ENCODE results near the gene FAAP100.

FAAP100 gene

GRCh38 chr17:81509972-81510784 lies 42.0 kb downstream of the FAAP100 start:
- FAIRE-seq: no peak

GRCh38 chr17:81509207-81509971 lies 42.8 kb downstream of the FAAP100 start:
- no peak for FAIRE-seq

- FAIRE-seq: no peak
These were observed 43.4 kb downstream of the FAAP100 start for GRCh38 chr17:81508639-81509206.

GRCh38 chr17:81503619-81504018 lies 48.5 kb downstream of the FAAP100 start:
- no peak for FAIRE-seq

GRCh38 chr17:81502471-81503017 lies 49.6 kb downstream of the FAAP100 start:
- FAIRE-seq: no peak

GRCh38 chr17:81500047-81500446 lies 52.1 kb downstream of the FAAP100 start:
- no peak for FAIRE-seq

GRCh38 chr17:81499601-81499970 lies 52.6 kb downstream of the FAAP100 start:
- FAIRE-seq: no peak

GRCh38 chr17:81498953-81499600 lies 53.1 kb downstream of the FAAP100 start:
- FAIRE-seq: no peak

- FAIRE-seq: no peak
These were observed 57.4 kb downstream of the FAAP100 start for GRCh38 chr17:81494626-81495377.

GRCh38 chr17:81493198-81494038 lies 58.7 kb downstream of the FAAP100 start:
- FAIRE-seq: no peak

- no peak for FAIRE-seq
These were observed 59.4 kb downstream of the FAAP100 start for GRCh38 chr17:81492706-81493105.

GRCh38 chr17:81492202-81492601 lies 60.0 kb downstream of the FAAP100 start:
- FAIRE-seq: no peak

GRCh38 chr17:81491761-81492160 lies 60.4 kb downstream of the FAAP100 start:
- FAIRE-seq: no peak

GRCh38 chr17:81491181-81491581 lies 61.0 kb downstream of the FAAP100 start:
- FAIRE-seq: no peak

- no peak for FAIRE-seq
These were observed 61.9 kb downstream of the FAAP100 start for GRCh38 chr17:81489998-81490992.
